WTC11 (cell line): ENCODE measurements around the gene ZGPAT. TPM values are rescaled to one million over a fixed set of nuclear protein-coding genes. Genes with fewer than 3 reads are reported as not detected.

ENCODE experiments used
- ATAC-seq: fragments of 200-7000 bp; cut with Tn5 transposase; 2 replicates; pipeline ENCODE4 v1.10.0; 2021; ENCODE audit warnings: mild to moderate bottlenecking, moderate library complexity
- CTCF ChIA-PET: fragments of 300-600 bp; sonication (Branson Sonifier 250); formaldehyde crosslinking; loops from one replicate; lab custom pipeline; 2021; ENCODE audit warnings: antibody characterized with exemption; lab: Charles Lee
- POLR2A ChIA-PET: fragments of 350-600 bp; sonication (Branson Sonifier 250); formaldehyde crosslinking; loops from one replicate; lab custom pipeline; 2021; ENCODE audit warnings: antibody characterized with exemption; lab: Charles Lee
- DNase-seq: peaks from one replicate; pipeline ENCODE4 v3.0.0; 2021; ENCODE audit warnings: low spot score
- H3K27ac Mint-ChIP-seq: 2 replicates; pipeline ENCODE4 v1.8.0; 2021; ENCODE audit warnings: mixed read lengths
- H3K27me3 Mint-ChIP-seq: 2 replicates; pipeline ENCODE4 v1.8.0; 2021; ENCODE audit warnings: low read depth, mild to moderate bottlenecking, moderate library complexity, mixed read lengths
- H3K36me3 Mint-ChIP-seq: 2 replicates; pipeline ENCODE4 v1.8.0; 2021; ENCODE audit warnings: mixed read lengths
- H3K4me1 Mint-ChIP-seq: 2 replicates; pipeline ENCODE4 v1.8.0; 2022; ENCODE audit warnings: mixed read lengths
- H3K4me3 Mint-ChIP-seq: 2 replicates; pipeline ENCODE4 v1.8.0; 2021; ENCODE audit warnings: mild to moderate bottlenecking, moderate library complexity, mixed read lengths
- H3K9me3 Mint-ChIP-seq: 2 replicates; pipeline ENCODE4 v1.8.0; 2021; ENCODE audit warnings: mixed read lengths
- CBFB ChIP-seq: sonication (generic); formaldehyde crosslinking; IDR thresholded peaks from 2 replicates; pipeline ENCODE4 v1.8.1; 2022; ENCODE audit warnings: mild to moderate bottlenecking, low read depth, missing genetic modification reagents
- CTCF ChIP-seq: fragments of 200-600 bp; IDR thresholded peaks from 2 replicates; pipeline ENCODE4 v1.8.0; 2022; ENCODE audit warnings: antibody characterized with exemption
- E2F1 ChIP-seq: sonication (generic); formaldehyde crosslinking; IDR thresholded peaks from 2 replicates; pipeline ENCODE4 v1.8.0; 2022; ENCODE audit warnings: mild to moderate bottlenecking, missing genetic modification reagents
- FOXJ3 ChIP-seq: sonication (generic); formaldehyde crosslinking; IDR thresholded peaks from 2 replicates; pipeline ENCODE4 v1.9.0; 2021; ENCODE audit warnings: missing genetic modification reagents, mild to moderate bottlenecking, borderline replicate concordance
- GABPB1 ChIP-seq: sonication (generic); formaldehyde crosslinking; IDR thresholded peaks from 2 replicates; pipeline ENCODE4 v1.8.1; 2023; ENCODE audit warnings: mild to moderate bottlenecking, missing genetic modification reagents
- GTF2I ChIP-seq: fragments of 250-450 bp; sonication (Bioruptor Pico); conservative IDR thresholded peaks from 2 replicates; pipeline ENCODE4 v1.4.0; 2021; ENCODE audit warnings: mild to moderate bottlenecking
- OVOL2 ChIP-seq: fragments of 250-450 bp; sonication (Bioruptor Pico); IDR thresholded peaks from 2 replicates; pipeline ENCODE4 v1.9.0; 2021; ENCODE audit warnings: mild to moderate bottlenecking, borderline replicate concordance
- ZBTB43 ChIP-seq: sonication (generic); formaldehyde crosslinking; IDR thresholded peaks from 2 replicates; pipeline ENCODE4 v1.8.1; 2023; ENCODE audit warnings: mild to moderate bottlenecking, missing genetic modification reagents
- ZMAT4 ChIP-seq: fragments of 250-450 bp; sonication (Bioruptor Pico); IDR thresholded peaks from 2 replicates; pipeline ENCODE4 v1.9.0; 2021; ENCODE audit warnings: mild to moderate bottlenecking
- ZNF121 ChIP-seq: sonication (generic); formaldehyde crosslinking; IDR thresholded peaks from 2 replicates; pipeline ENCODE4 v1.8.0; 2023; ENCODE audit warnings: missing genetic modification reagents
- ZNF232 ChIP-seq: sonication (generic); formaldehyde crosslinking; IDR thresholded peaks from 2 replicates; pipeline ENCODE4 v1.8.0; 2022; ENCODE audit warnings: mild to moderate bottlenecking, missing genetic modification reagents
- ZNF281 ChIP-seq: sonication (generic); formaldehyde crosslinking; IDR thresholded peaks from 2 replicates; pipeline ENCODE4 v1.8.0; 2023; ENCODE audit warnings: mild to moderate bottlenecking, missing genetic modification reagents
- total RNA-seq: library from RNA; stranded (reverse); gene quantifications from 3 replicates; pipeline ENCODE4 v1.2.3, GENCODE V29; 2021
- TF ChIP-seq, protein P1 (sequence below): sonication (generic); formaldehyde crosslinking; IDR thresholded peaks from 2 replicates; pipeline ENCODE4 v1.8.1; 2023; ENCODE audit warnings: mild to moderate bottlenecking, moderate library complexity, missing genetic modification reagents
- TF ChIP-seq, protein P2 (sequence below): sonication (generic); formaldehyde crosslinking; IDR thresholded peaks from 2 replicates; pipeline ENCODE4 v1.8.1; 2022; ENCODE audit warnings: mild to moderate bottlenecking, missing genetic modification reagents, moderate library complexity, borderline replicate concordance

ZGPAT gene
- total RNA-seq, 1 experiment from 2014 or later = 28.3 TPM

GRCh38 chr20:63695424-63696305 lies 12.2 kb upstream of the ZGPAT start:
- DNase-seq = no peak
- no peaks in the 10 kb centered on the region for H3K9me3 Mint-ChIP-seq
- CTCF ChIA-PET = interaction anchor here (0.9 to 3.4 kb wide), 5 partner anchors 12 to 158 kb away, joined by 3 to 19 read pairs (median 9); partner anchors contain the start of genes ARFRP1, GMEB2, PTK6 and RTEL1
- H3K4me1 Mint-ChIP-seq = peaks cover 7% of the 10 kb centered on the region
- peak overlapping the region; percentile 45; the same call in 1 of the 2 replicates for H3K27ac Mint-ChIP-seq
- H3K27me3 Mint-ChIP-seq = peaks cover 3% of the 10 kb centered on the region; the same call in 1 of the 2 replicates
- H3K36me3 Mint-ChIP-seq = peaks cover 14% of the 10 kb centered on the region
- TF ChIP-seq ZMAT4 (CRISPR knock-in tag) = no peak
- no peak for TF ChIP-seq GTF2I
- no peak for TF ChIP-seq GABPB1 (CRISPR knock-in tag)
- TF ChIP-seq, protein P1, sequence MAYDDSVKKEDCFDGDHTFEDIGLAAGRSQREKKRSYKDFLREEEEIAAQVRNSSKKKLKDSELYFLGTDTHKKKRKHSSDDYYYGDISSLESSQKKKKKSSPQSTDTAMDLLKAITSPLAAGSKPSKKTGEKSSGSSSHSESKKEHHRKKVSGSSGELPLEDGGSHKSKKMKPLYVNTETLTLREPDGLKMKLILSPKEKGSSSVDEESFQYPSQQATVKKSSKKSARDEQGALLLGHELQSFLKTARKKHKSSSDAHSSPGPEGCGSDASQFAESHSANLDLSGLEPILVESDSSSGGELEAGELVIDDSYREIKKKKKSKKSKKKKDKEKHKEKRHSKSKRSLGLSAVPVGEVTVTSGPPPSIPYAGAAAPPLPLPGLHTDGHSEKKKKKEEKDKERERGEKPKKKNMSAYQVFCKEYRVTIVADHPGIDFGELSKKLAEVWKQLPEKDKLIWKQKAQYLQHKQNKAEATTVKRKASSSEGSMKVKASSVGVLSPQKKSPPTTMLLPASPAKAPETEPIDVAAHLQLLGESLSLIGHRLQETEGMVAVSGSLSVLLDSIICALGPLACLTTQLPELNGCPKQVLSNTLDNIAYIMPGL (CRISPR knock-in tag) = no peak
- TF ChIP-seq ZNF281 (CRISPR knock-in tag) = no peak
- no peak for TF ChIP-seq ZNF232 (CRISPR knock-in tag)
- no peak for TF ChIP-seq OVOL2 (CRISPR knock-in tag)
- no peak for TF ChIP-seq FOXJ3 (CRISPR knock-in tag)
- TF ChIP-seq E2F1 (CRISPR knock-in tag) = no peak
- TF ChIP-seq CBFB = no peak
- no peak for TF ChIP-seq ZBTB43 (CRISPR knock-in tag)
- TF ChIP-seq CTCF = no peak
- TF ChIP-seq, protein P2, sequence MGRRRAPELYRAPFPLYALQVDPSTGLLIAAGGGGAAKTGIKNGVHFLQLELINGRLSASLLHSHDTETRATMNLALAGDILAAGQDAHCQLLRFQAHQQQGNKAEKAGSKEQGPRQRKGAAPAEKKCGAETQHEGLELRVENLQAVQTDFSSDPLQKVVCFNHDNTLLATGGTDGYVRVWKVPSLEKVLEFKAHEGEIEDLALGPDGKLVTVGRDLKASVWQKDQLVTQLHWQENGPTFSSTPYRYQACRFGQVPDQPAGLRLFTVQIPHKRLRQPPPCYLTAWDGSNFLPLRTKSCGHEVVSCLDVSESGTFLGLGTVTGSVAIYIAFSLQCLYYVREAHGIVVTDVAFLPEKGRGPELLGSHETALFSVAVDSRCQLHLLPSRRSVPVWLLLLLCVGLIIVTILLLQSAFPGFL (CRISPR knock-in tag) = no peak
- no peak for TF ChIP-seq ZNF121 (CRISPR knock-in tag)
- POLR2A ChIA-PET = interaction anchor here (0.6 to 1.3 kb wide), 4 partner anchors 8 to 152 kb away, joined by 3 to 4 read pairs (median 3); no protein-coding TSS in a partner anchor
- no peak for ATAC-seq
- 0 out of 2 replicates have a peak overlapping the region, but pooled peaks have one; percentile 53 for H3K4me3 Mint-ChIP-seq
